ENCODE data around the gene MDGA2. TPM values are rescaled to one million over a fixed set of nuclear protein-coding genes. Genes with fewer than 3 reads are reported as not detected.
A peak's percentile ranks its signal among the peaks of the same experiment; 100 is the strongest.

MDGA2 gene
- total and polyA plus RNA-seq, 7 experiments from 2014 or later, result not detected

- H3K4me1 Mint-ChIP-seq, result no peaks in the 10 kb centered on the region
- Histone ChIP-seq H3K4me1 (ENCODE audit: control insufficient read depth in 2 of 2, insufficient read depth in 2 of 2, low read length in 2 of 2) (no peaks in the 10 kb centered on the region), H3K36me3 (ENCODE audit: control insufficient read depth in 2 of 3, insufficient read depth in 3 of 3, low read length in 3 of 3) (no peaks in the 10 kb centered on the region), H3K4me3 (ENCODE audit: low read length) (no peak overlapping the region), H3K9me3 (ENCODE audit: control insufficient read depth in 2 of 3, low read length in 3 of 3) (no peaks in the 10 kb centered on the region), H3K27me3 (ENCODE audit: control insufficient read depth in 2 of 2, insufficient read depth in 2 of 2, low read length in 2 of 2) (no peaks in the 10 kb centered on the region), H3K27ac (ENCODE audit: low read depth, low read length) (no peak overlapping the region)
- DNase-seq (no peak), ATAC-seq (no peak)
- H3K27ac Mint-ChIP-seq, result no peak overlapping the region
- no peaks in the 10 kb centered on the region for H3K36me3 Mint-ChIP-seq
- peaks cover 0 to 11% (median 2%) of the 10 kb centered on the region in 11 donors for H3K9me3 Mint-ChIP-seq
- no peak overlapping the region for H3K4me3 Mint-ChIP-seq
- POLR2A ChIA-PET, result no interaction called here
- intact Hi-C loops (cut with micrococcal nuclease), result no loop called here
- CTCF ChIA-PET, result no interaction called here
- no peaks in the 10 kb centered on the region for H3K27me3 Mint-ChIP-seq
These were observed 634.9 kb downstream of the MDGA2 start for GRCh38 chr14:47040550-47040949.

- no peaks in the 10 kb centered on the region for H3K36me3 ChIP-seq (ENCODE audit: control insufficient read depth in 2 of 3, insufficient read depth in 3 of 3, low read length in 3 of 3)
- H3K4me1 ChIP-seq (ENCODE audit: control insufficient read depth in 2 of 2, insufficient read depth in 2 of 2, low read length in 2 of 2), result no peaks in the 10 kb centered on the region
- H3K27ac Mint-ChIP-seq, result no peak overlapping the region
- H3K4me3 ChIP-seq (ENCODE audit: low read length), result no peak overlapping the region
- H3K27me3 ChIP-seq (ENCODE audit: control insufficient read depth in 2 of 2, insufficient read depth in 2 of 2, low read length in 2 of 2), result no peaks in the 10 kb centered on the region
- ChIA-PET CTCF (no interaction called here), POLR2A (no interaction called here)
- no peaks in the 10 kb centered on the region for H3K36me3 Mint-ChIP-seq
- DNase-seq, result no peak
- peaks cover 0 to 3% (median 0%) of the 10 kb centered on the region in 5 donors for H3K27me3 Mint-ChIP-seq
- no peak for ATAC-seq
- H3K9me3 ChIP-seq (ENCODE audit: control insufficient read depth in 2 of 3, low read length in 3 of 3), result no peaks in the 10 kb centered on the region
- H3K4me1 Mint-ChIP-seq, result no peaks in the 10 kb centered on the region
- H3K9me3 Mint-ChIP-seq, result peaks cover 0 to 11% (median 1%) of the 10 kb centered on the region in 11 donors
- intact Hi-C loops (cut with micrococcal nuclease), result no loop called here
- H3K27ac ChIP-seq (ENCODE audit: low read depth, low read length), result no peak overlapping the region
- no peak overlapping the region for H3K4me3 Mint-ChIP-seq
These were observed 636.1 kb downstream of the MDGA2 start for GRCh38 chr14:47039336-47039735.

- ChIA-PET CTCF (no interaction called here), POLR2A (no interaction called here)
- Mint-ChIP-seq H3K36me3 (no peaks in the 10 kb centered on the region), H3K27ac (peak overlapping the region in 1 of 9 donors; percentile 36), H3K27me3 (no peaks in the 10 kb centered on the region), H3K4me3 (no peak overlapping the region), H3K4me1 (no peaks in the 10 kb centered on the region), H3K9me3 (peaks cover 0 to 17% (median 2%) of the 10 kb centered on the region in 11 donors)
- Histone ChIP-seq H3K9me3 (ENCODE audit: control insufficient read depth in 2 of 3, low read length in 3 of 3) (no peaks in the 10 kb centered on the region), H3K27ac (ENCODE audit: low read depth, low read length) (no peak overlapping the region), H3K4me3 (ENCODE audit: low read length) (no peak overlapping the region), H3K4me1 (ENCODE audit: control insufficient read depth in 2 of 2, insufficient read depth in 2 of 2, low read length in 2 of 2) (no peaks in the 10 kb centered on the region), H3K36me3 (ENCODE audit: control insufficient read depth in 2 of 3, insufficient read depth in 3 of 3, low read length in 3 of 3) (no peaks in the 10 kb centered on the region), H3K27me3 (ENCODE audit: control insufficient read depth in 2 of 2, insufficient read depth in 2 of 2, low read length in 2 of 2) (no peaks in the 10 kb centered on the region)
- ATAC-seq (no peak), DNase-seq (no peak)
- intact Hi-C loops (cut with micrococcal nuclease), result no loop called here
These were observed 652.7 kb downstream of the MDGA2 start for GRCh38 chr14:47022721-47023120.

- intact Hi-C loops (cut with micrococcal nuclease), result no loop called here
- no peaks in the 10 kb centered on the region for H3K36me3 Mint-ChIP-seq
- H3K27ac Mint-ChIP-seq, result no peak overlapping the region
- ChIA-PET POLR2A (no interaction called here), CTCF (no interaction called here)
- H3K4me1 ChIP-seq (ENCODE audit: control insufficient read depth in 2 of 2, insufficient read depth in 2 of 2, low read length in 2 of 2), result no peaks in the 10 kb centered on the region
- no peaks in the 10 kb centered on the region for H3K9me3 ChIP-seq (ENCODE audit: control insufficient read depth in 2 of 3, low read length in 3 of 3)
- DNase-seq (no peak), ATAC-seq (no peak)
- no peak overlapping the region for H3K4me3 ChIP-seq (ENCODE audit: low read length)
- H3K4me1 Mint-ChIP-seq, result no peaks in the 10 kb centered on the region
- peaks cover 0 to 18% (median 3%) of the 10 kb centered on the region in 11 donors for H3K9me3 Mint-ChIP-seq
- H3K27me3 Mint-ChIP-seq, result no peaks in the 10 kb centered on the region
- no peak overlapping the region for H3K27ac ChIP-seq (ENCODE audit: low read depth, low read length)
- no peaks in the 10 kb centered on the region for H3K36me3 ChIP-seq (ENCODE audit: control insufficient read depth in 2 of 3, insufficient read depth in 3 of 3, low read length in 3 of 3)
- H3K27me3 ChIP-seq (ENCODE audit: control insufficient read depth in 2 of 2, insufficient read depth in 2 of 2, low read length in 2 of 2), result no peaks in the 10 kb centered on the region
- no peak overlapping the region for H3K4me3 Mint-ChIP-seq
These were observed 654.9 kb downstream of the MDGA2 start for GRCh38 chr14:47020500-47020899.

- intact Hi-C loops (cut with micrococcal nuclease), result no loop called here
- DNase-seq (no peak), ATAC-seq (no peak)
- H3K9me3 ChIP-seq (ENCODE audit: control insufficient read depth in 2 of 3, low read length in 3 of 3), result no peaks in the 10 kb centered on the region
- ChIA-PET POLR2A (no interaction called here), CTCF (no interaction called here)
- Mint-ChIP-seq H3K9me3 (peaks cover 0 to 18% (median 1%) of the 10 kb centered on the region in 11 donors), H3K4me1 (no peaks in the 10 kb centered on the region), H3K27ac (no peak overlapping the region), H3K27me3 (no peaks in the 10 kb centered on the region), H3K4me3 (no peak overlapping the region), H3K36me3 (no peaks in the 10 kb centered on the region)
- H3K4me3 ChIP-seq (ENCODE audit: low read length), result no peak overlapping the region
- H3K27ac ChIP-seq (ENCODE audit: low read depth, low read length), result no peak overlapping the region
- H3K4me1 ChIP-seq (ENCODE audit: control insufficient read depth in 2 of 2, insufficient read depth in 2 of 2, low read length in 2 of 2), result no peaks in the 10 kb centered on the region
- no peaks in the 10 kb centered on the region for H3K36me3 ChIP-seq (ENCODE audit: control insufficient read depth in 2 of 3, insufficient read depth in 3 of 3, low read length in 3 of 3)
- H3K27me3 ChIP-seq (ENCODE audit: control insufficient read depth in 2 of 2, insufficient read depth in 2 of 2, low read length in 2 of 2), result no peaks in the 10 kb centered on the region
These were observed 662.7 kb downstream of the MDGA2 start for GRCh38 chr14:47012533-47013280.

- POLR2A ChIA-PET, result no interaction called here
- CTCF ChIA-PET, result no interaction called here
- intact Hi-C loops (cut with micrococcal nuclease), result no loop called here
- Histone ChIP-seq H3K36me3 (ENCODE audit: control insufficient read depth in 2 of 3, insufficient read depth in 3 of 3, low read length in 3 of 3) (no peaks in the 10 kb centered on the region), H3K9me3 (ENCODE audit: control insufficient read depth in 2 of 3, low read length in 3 of 3) (no peaks in the 10 kb centered on the region), H3K27ac (ENCODE audit: low read depth, low read length) (no peak overlapping the region), H3K4me3 (ENCODE audit: low read length) (no peak overlapping the region), H3K27me3 (ENCODE audit: control insufficient read depth in 2 of 2, insufficient read depth in 2 of 2, low read length in 2 of 2) (no peaks in the 10 kb centered on the region), H3K4me1 (ENCODE audit: control insufficient read depth in 2 of 2, insufficient read depth in 2 of 2, low read length in 2 of 2) (no peaks in the 10 kb centered on the region)
- DNase-seq (no peak), ATAC-seq (no peak)
- no peak overlapping the region for H3K27ac Mint-ChIP-seq
- no peaks in the 10 kb centered on the region for H3K36me3 Mint-ChIP-seq
- H3K9me3 Mint-ChIP-seq, result peaks cover 0 to 8% (median 0%) of the 10 kb centered on the region in 11 donors
- H3K4me3 Mint-ChIP-seq, result no peak overlapping the region
- H3K4me1 Mint-ChIP-seq, result no peaks in the 10 kb centered on the region
- H3K27me3 Mint-ChIP-seq, result no peaks in the 10 kb centered on the region
These were observed 665.8 kb downstream of the MDGA2 start for GRCh38 chr14:47009615-47010014.

GRCh38 chr14:47008732-47009131 is 666.7 kb downstream of the MDGA2 start:
- Mint-ChIP-seq H3K27me3 (no peaks in the 10 kb centered on the region), H3K9me3 (peaks cover 0 to 7% (median 0%) of the 10 kb centered on the region in 11 donors), H3K36me3 (no peaks in the 10 kb centered on the region), H3K4me3 (no peak overlapping the region), H3K4me1 (no peaks in the 10 kb centered on the region), H3K27ac (no peak overlapping the region)
- Histone ChIP-seq H3K4me1 (ENCODE audit: control insufficient read depth in 2 of 2, insufficient read depth in 2 of 2, low read length in 2 of 2) (no peaks in the 10 kb centered on the region), H3K36me3 (ENCODE audit: control insufficient read depth in 2 of 3, insufficient read depth in 3 of 3, low read length in 3 of 3) (no peaks in the 10 kb centered on the region), H3K27me3 (ENCODE audit: control insufficient read depth in 2 of 2, insufficient read depth in 2 of 2, low read length in 2 of 2) (no peaks in the 10 kb centered on the region), H3K9me3 (ENCODE audit: control insufficient read depth in 2 of 3, low read length in 3 of 3) (no peaks in the 10 kb centered on the region), H3K27ac (ENCODE audit: low read depth, low read length) (no peak overlapping the region), H3K4me3 (ENCODE audit: low read length) (no peak overlapping the region)
- ChIA-PET POLR2A (no interaction called here), CTCF (no interaction called here)
- intact Hi-C loops (cut with micrococcal nuclease), result no loop called here
- ATAC-seq (no peak), DNase-seq (no peak)
